ENCODE measurements around the gene BTBD2.
"Not testable (repeated sequence)": the region's sequence is repeated elsewhere in the genome, so short reads cannot be mapped to it uniquely, and the experiment has no call there.

The BTBD2 gene

GRCh38 chr19:2039959-2040646 lies 24.6 kb upstream of the BTBD2 start:
- no peak for DNase-seq (ENCODE audit: low read depth in 2 of 2)

- DNase-seq (ENCODE audit: low read depth in 2 of 2): no peak
Observed at GRCh38 chr19:2039089-2039958, 23.8 kb upstream of the BTBD2 start.

- no peak for DNase-seq (ENCODE audit: low read depth in 2 of 2)
Observed at GRCh38 chr19:2038284-2039088, 23.0 kb upstream of the BTBD2 start.

- DNase-seq (ENCODE audit: low read depth in 2 of 2): no peak
Observed at GRCh38 chr19:2037651-2038255, 22.2 kb upstream of the BTBD2 start.

- DNase-seq (ENCODE audit: low read depth in 2 of 2): no peak
Observed at GRCh38 chr19:2036424-2036823, 20.9 kb upstream of the BTBD2 start.

GRCh38 chr19:2035590-2035991 lies 20.1 kb upstream of the BTBD2 start:
- DNase-seq (ENCODE audit: low read depth in 2 of 2): no peak

- peak; percentile 50 to 81 for DNase-seq (ENCODE audit: low read depth in 2 of 2)
Observed at GRCh38 chr19:2034729-2035589, 19.4 kb upstream of the BTBD2 start.

GRCh38 chr19:2034253-2034652 lies 18.7 kb upstream of the BTBD2 start:
- DNase-seq (ENCODE audit: low read depth in 2 of 2): not testable (repeated sequence)

GRCh38 chr19:2033825-2034159 lies 18.3 kb upstream of the BTBD2 start:
- no peak for DNase-seq (ENCODE audit: low read depth in 2 of 2)

- DNase-seq (ENCODE audit: low read depth in 2 of 2): no peak
Observed at GRCh38 chr19:2033115-2033824, 17.8 kb upstream of the BTBD2 start.

- no peak for DNase-seq (ENCODE audit: low read depth in 2 of 2)
Observed at GRCh38 chr19:2032296-2032941, 16.9 kb upstream of the BTBD2 start.

GRCh38 chr19:2027361-2027760 lies 11.8 kb upstream of the BTBD2 start:
- DNase-seq (ENCODE audit: low read depth in 2 of 2): no peak

GRCh38 chr19:2026770-2027169 lies 11.3 kb upstream of the BTBD2 start:
- no peak for DNase-seq (ENCODE audit: low read depth in 2 of 2)

- DNase-seq (ENCODE audit: low read depth in 2 of 2): no peak
Observed at GRCh38 chr19:2022289-2022688, 6.8 kb upstream of the BTBD2 start.

GRCh38 chr19:2021453-2022140 lies 6.1 kb upstream of the BTBD2 start:
- DNase-seq (ENCODE audit: low read depth in 2 of 2): no peak

GRCh38 chr19:2018752-2019151 lies 3.2 kb upstream of the BTBD2 start:
- DNase-seq (ENCODE audit: low read depth in 2 of 2): no peak

- DNase-seq (ENCODE audit: low read depth in 2 of 2): peak in 1 of 2 donors; percentile 65
Observed at GRCh38 chr19:2016041-2016807, 710 bp upstream of the BTBD2 start.
